Central memory CD8-positive, alpha-beta T cell (primary cell): Measurements from ENCODE around the gene SLMAP.
A peak's percentile ranks its signal among the peaks of the same experiment; 100 is the strongest.

Experiments used
- ATAC-seq: fragments of 150-1000 bp; cut with Tn5 transposase; replicated peaks from 2 replicates; pipeline ENCODE4 v1.10.0; 2022; ENCODE audit warnings: mild to moderate bottlenecking, moderate FRiP score, moderate number of reproducible peaks; ENCODE audit not compliant: poor library complexity, severe bottlenecking; ENCODE audit errors: extremely low read depth
- DNase-seq, 2 donors: peaks; one replicate each; pipeline ENCODE4 v3.0.0; 2021; ENCODE audit warnings: low spot score in 2 of 2
- H3K27ac Mint-ChIP-seq: one replicate; pipeline ENCODE4 v1.8.0; 2022; ENCODE audit warnings: low read depth, mild to moderate bottlenecking, moderate library complexity, mixed read lengths
- H3K27me3 Mint-ChIP-seq: one replicate; pipeline ENCODE4 v1.8.0; 2022; ENCODE audit warnings: mixed read lengths
- H3K36me3 Mint-ChIP-seq: one replicate; pipeline ENCODE4 v1.8.0; 2022; ENCODE audit warnings: mild to moderate bottlenecking, moderate library complexity, mixed read lengths; ENCODE audit not compliant: insufficient read depth
- H3K4me1 Mint-ChIP-seq: one replicate; pipeline ENCODE4 v1.8.0; 2022; ENCODE audit warnings: mixed read lengths
- H3K4me3 Mint-ChIP-seq: one replicate; pipeline ENCODE4 v1.8.0; 2022; ENCODE audit warnings: mild to moderate bottlenecking, moderate library complexity, mixed read lengths
- H3K9me3 Mint-ChIP-seq: one replicate; pipeline ENCODE4 v1.8.0; 2022; ENCODE audit warnings: mixed read lengths

Gene SLMAP

GRCh38 chr3:57826952-57827723, 71.0 kb downstream of the SLMAP start:
- Mint-ChIP-seq H3K27ac (no peak overlapping the region), H3K9me3 (no peaks in the 10 kb centered on the region), H3K4me3 (no peak overlapping the region), H3K36me3 (peaks cover 3% of the 10 kb centered on the region), H3K27me3 (no peaks in the 10 kb centered on the region), H3K4me1 (peaks cover 15% of the 10 kb centered on the region)
- ATAC-seq (no peak), DNase-seq (no peak)

- no peak overlapping the region for H3K4me3 Mint-ChIP-seq
- DNase-seq (no peak), ATAC-seq (no peak)
- no peaks in the 10 kb centered on the region for H3K27me3 Mint-ChIP-seq
- peaks cover 7% of the 10 kb centered on the region for H3K36me3 Mint-ChIP-seq
- H3K9me3 Mint-ChIP-seq, result no peaks in the 10 kb centered on the region
- no peak overlapping the region for H3K27ac Mint-ChIP-seq
- H3K4me1 Mint-ChIP-seq, result peaks cover 13% of the 10 kb centered on the region
Observed at GRCh38 chr3:57827757-57828156, 71.6 kb downstream of the SLMAP start.

GRCh38 chr3:57832486-57832885, 76.4 kb downstream of the SLMAP start:
- H3K9me3 Mint-ChIP-seq, result no peaks in the 10 kb centered on the region
- ATAC-seq (no peak), DNase-seq (no peak)
- H3K27me3 Mint-ChIP-seq, result no peaks in the 10 kb centered on the region
- H3K36me3 Mint-ChIP-seq, result peaks cover 9% of the 10 kb centered on the region
- H3K27ac Mint-ChIP-seq, result no peak overlapping the region
- H3K4me1 Mint-ChIP-seq, result peaks cover 8% of the 10 kb centered on the region
- H3K4me3 Mint-ChIP-seq, result no peak overlapping the region

- ATAC-seq (no peak), DNase-seq (no peak)
- H3K36me3 Mint-ChIP-seq, result peaks cover 9% of the 10 kb centered on the region
- H3K9me3 Mint-ChIP-seq, result no peaks in the 10 kb centered on the region
- no peaks in the 10 kb centered on the region for H3K27me3 Mint-ChIP-seq
- H3K4me3 Mint-ChIP-seq, result no peak overlapping the region
- H3K4me1 Mint-ChIP-seq, result peaks cover 8% of the 10 kb centered on the region
- no peak overlapping the region for H3K27ac Mint-ChIP-seq
Observed at GRCh38 chr3:57832900-57833313, 76.8 kb downstream of the SLMAP start.

GRCh38 chr3:57833763-57834162, 77.7 kb downstream of the SLMAP start:
- Mint-ChIP-seq H3K4me1 (peaks cover 8% of the 10 kb centered on the region), H3K27ac (no peak overlapping the region), H3K27me3 (no peaks in the 10 kb centered on the region), H3K4me3 (no peak overlapping the region), H3K36me3 (peaks cover 11% of the 10 kb centered on the region), H3K9me3 (no peaks in the 10 kb centered on the region)
- no peak for DNase-seq
- no peak for ATAC-seq

GRCh38 chr3:57837686-57838085, 81.6 kb downstream of the SLMAP start:
- no peak overlapping the region for H3K4me3 Mint-ChIP-seq
- no peak for DNase-seq
- no peaks in the 10 kb centered on the region for H3K9me3 Mint-ChIP-seq
- no peaks in the 10 kb centered on the region for H3K27me3 Mint-ChIP-seq
- H3K36me3 Mint-ChIP-seq, result peaks cover 10% of the 10 kb centered on the region
- no peak overlapping the region for H3K27ac Mint-ChIP-seq
- ATAC-seq, result no peak
- H3K4me1 Mint-ChIP-seq, result peaks cover 15% of the 10 kb centered on the region

- Mint-ChIP-seq H3K36me3 (peaks cover 11% of the 10 kb centered on the region), H3K4me1 (peaks cover 15% of the 10 kb centered on the region), H3K27ac (no peak overlapping the region), H3K27me3 (no peaks in the 10 kb centered on the region), H3K9me3 (no peaks in the 10 kb centered on the region), H3K4me3 (no peak overlapping the region)
- DNase-seq (no peak), ATAC-seq (no peak)
Observed at GRCh38 chr3:57838627-57839026, 82.5 kb downstream of the SLMAP start.

GRCh38 chr3:57840473-57840872, 84.4 kb downstream of the SLMAP start:
- peak overlapping the region; percentile 67 for H3K27ac Mint-ChIP-seq
- peaks cover 14% of the 10 kb centered on the region for H3K36me3 Mint-ChIP-seq
- H3K4me3 Mint-ChIP-seq, result no peak overlapping the region
- H3K4me1 Mint-ChIP-seq, result peaks cover 15% of the 10 kb centered on the region
- DNase-seq (no peak), ATAC-seq (no peak)
- H3K9me3 Mint-ChIP-seq, result no peaks in the 10 kb centered on the region
- no peaks in the 10 kb centered on the region for H3K27me3 Mint-ChIP-seq

GRCh38 chr3:57841818-57842217, 85.7 kb downstream of the SLMAP start:
- H3K27ac Mint-ChIP-seq, result peak overlapping the region; percentile 32
- ATAC-seq (no peak), DNase-seq (no peak)
- H3K9me3 Mint-ChIP-seq, result no peaks in the 10 kb centered on the region
- H3K36me3 Mint-ChIP-seq, result peaks cover 18% of the 10 kb centered on the region
- no peak overlapping the region for H3K4me3 Mint-ChIP-seq
- H3K27me3 Mint-ChIP-seq, result no peaks in the 10 kb centered on the region
- peaks cover 14% of the 10 kb centered on the region for H3K4me1 Mint-ChIP-seq

GRCh38 chr3:57848177-57848738, 92.1 kb downstream of the SLMAP start:
- no peak for DNase-seq
- Mint-ChIP-seq H3K27me3 (no peaks in the 10 kb centered on the region), H3K27ac (peak overlapping the region; percentile 22)

GRCh38 chr3:57851304-57851703, 95.2 kb downstream of the SLMAP start:
- no peaks in the 10 kb centered on the region for H3K4me1 Mint-ChIP-seq
- no peak overlapping the region for H3K27ac Mint-ChIP-seq
- H3K9me3 Mint-ChIP-seq, result no peaks in the 10 kb centered on the region
- DNase-seq (no peak), ATAC-seq (no peak)
- no peak overlapping the region for H3K4me3 Mint-ChIP-seq
- peaks cover 5% of the 10 kb centered on the region for H3K36me3 Mint-ChIP-seq
- H3K27me3 Mint-ChIP-seq, result no peaks in the 10 kb centered on the region

More at GRCh38 chr3:57848177-57848738, 92.1 kb downstream of the SLMAP start:
- Mint-ChIP-seq H3K4me3 (no peak overlapping the region), H3K9me3 (no peaks in the 10 kb centered on the region), H3K36me3 (peaks cover 11% of the 10 kb centered on the region), H3K4me1 (no peaks in the 10 kb centered on the region)
- no peak for ATAC-seq

GRCh38 chr3:57852896-57853295, 96.8 kb downstream of the SLMAP start:
- peaks cover 7% of the 10 kb centered on the region for H3K36me3 Mint-ChIP-seq
- DNase-seq, result no peak
- no peaks in the 10 kb centered on the region for H3K9me3 Mint-ChIP-seq
- no peaks in the 10 kb centered on the region for H3K27me3 Mint-ChIP-seq
- no peak for ATAC-seq
- no peak overlapping the region for H3K4me3 Mint-ChIP-seq
- no peaks in the 10 kb centered on the region for H3K4me1 Mint-ChIP-seq
- peak overlapping the region; percentile 2 for H3K27ac Mint-ChIP-seq

GRCh38 chr3:57855281-57855680, 99.2 kb downstream of the SLMAP start:
- Mint-ChIP-seq H3K36me3 (peaks cover 10% of the 10 kb centered on the region), H3K27ac (peak overlapping the region; percentile 75), H3K27me3 (no peaks in the 10 kb centered on the region), H3K4me1 (no peaks in the 10 kb centered on the region), H3K4me3 (no peak overlapping the region), H3K9me3 (no peaks in the 10 kb centered on the region)
- no peak for DNase-seq
- ATAC-seq, result no peak
